ENCODE results near the gene CAST.

Gene CAST

DNA sequence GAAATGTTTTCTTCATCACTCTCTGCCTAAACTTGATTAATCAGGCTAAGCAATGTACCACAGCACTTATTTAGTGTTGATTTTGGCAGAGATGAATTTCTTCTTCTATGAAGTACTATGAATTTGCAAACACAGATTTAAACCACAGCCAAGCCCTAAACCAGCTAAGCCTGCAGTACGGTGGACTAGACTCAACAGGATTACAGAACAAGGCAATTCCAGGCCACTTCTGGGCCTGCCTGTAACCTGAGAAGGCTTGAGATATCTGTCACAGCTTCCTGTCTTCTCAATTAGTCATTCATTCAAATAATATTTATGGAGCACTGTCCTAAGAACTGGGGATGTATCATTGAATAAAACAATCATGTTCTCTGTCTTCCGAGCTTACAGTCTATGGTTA is 32.4 kb upstream of the CAST start:
- H3K4me3 ChIP-seq = no peak overlapping the region
- H3K9me3 ChIP-seq = no peaks in the 10 kb centered on the region
- H3K27me3 ChIP-seq = no peaks in the 10 kb centered on the region
- TF ChIP-seq, protein P1, sequence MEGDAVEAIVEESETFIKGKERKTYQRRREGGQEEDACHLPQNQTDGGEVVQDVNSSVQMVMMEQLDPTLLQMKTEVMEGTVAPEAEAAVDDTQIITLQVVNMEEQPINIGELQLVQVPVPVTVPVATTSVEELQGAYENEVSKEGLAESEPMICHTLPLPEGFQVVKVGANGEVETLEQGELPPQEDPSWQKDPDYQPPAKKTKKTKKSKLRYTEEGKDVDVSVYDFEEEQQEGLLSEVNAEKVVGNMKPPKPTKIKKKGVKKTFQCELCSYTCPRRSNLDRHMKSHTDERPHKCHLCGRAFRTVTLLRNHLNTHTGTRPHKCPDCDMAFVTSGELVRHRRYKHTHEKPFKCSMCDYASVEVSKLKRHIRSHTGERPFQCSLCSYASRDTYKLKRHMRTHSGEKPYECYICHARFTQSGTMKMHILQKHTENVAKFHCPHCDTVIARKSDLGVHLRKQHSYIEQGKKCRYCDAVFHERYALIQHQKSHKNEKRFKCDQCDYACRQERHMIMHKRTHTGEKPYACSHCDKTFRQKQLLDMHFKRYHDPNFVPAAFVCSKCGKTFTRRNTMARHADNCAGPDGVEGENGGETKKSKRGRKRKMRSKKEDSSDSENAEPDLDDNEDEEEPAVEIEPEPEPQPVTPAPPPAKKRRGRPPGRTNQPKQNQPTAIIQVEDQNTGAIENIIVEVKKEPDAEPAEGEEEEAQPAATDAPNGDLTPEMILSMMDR (IDR thresholded peaks at IDR 0.05) = no peak
- no peak overlapping the region for H3K27ac ChIP-seq
- intact Hi-C loops (cut with DNase I; ENCODE audit: low total_unique reads) = no loop called here
- H3K4me1 ChIP-seq = peaks cover 0 to 2% (median 0%) of the 10 kb centered on the region in 4 donors
- H3K36me3 ChIP-seq = no peaks in the 10 kb centered on the region
- peak in 1 of 2 donors; percentile 23 for DNase-seq

DNA sequence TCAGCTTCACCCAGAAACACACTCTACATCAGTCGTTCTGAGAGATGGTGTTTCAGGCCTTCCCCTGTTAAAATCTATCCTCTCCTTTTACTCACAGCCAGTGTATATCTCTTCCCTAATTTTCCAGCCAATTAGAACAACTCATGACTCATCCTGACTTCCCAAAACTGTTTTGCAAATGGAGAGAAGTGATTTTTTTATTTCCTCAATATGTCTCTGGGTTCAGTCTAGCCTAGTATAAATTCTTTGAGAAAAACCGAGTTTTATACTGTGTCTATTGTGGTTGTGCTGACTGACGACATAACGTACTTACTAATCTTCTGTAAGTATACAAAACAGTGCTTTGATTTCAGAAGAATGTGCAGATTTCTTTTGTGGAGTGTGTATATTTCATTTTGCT is 28.4 kb upstream of the CAST start:
- TF ChIP-seq, protein P1 (IDR thresholded peaks at IDR 0.05) = no peak
- peaks cover 0 to 2% (median 0%) of the 10 kb centered on the region in 4 donors for H3K4me1 ChIP-seq
- H3K27ac ChIP-seq = no peak overlapping the region
- intact Hi-C loops (cut with DNase I; ENCODE audit: low total_unique reads) = no loop called here
- H3K27me3 ChIP-seq = no peaks in the 10 kb centered on the region
- no peaks in the 10 kb centered on the region for H3K9me3 ChIP-seq
- no peak for DNase-seq
- H3K4me3 ChIP-seq = no peak overlapping the region
- H3K36me3 ChIP-seq = no peaks in the 10 kb centered on the region

GRCh38 chr5:96634881-96635280 is 27.3 kb upstream of the CAST start:
- no peak for DNase-seq

DNA sequence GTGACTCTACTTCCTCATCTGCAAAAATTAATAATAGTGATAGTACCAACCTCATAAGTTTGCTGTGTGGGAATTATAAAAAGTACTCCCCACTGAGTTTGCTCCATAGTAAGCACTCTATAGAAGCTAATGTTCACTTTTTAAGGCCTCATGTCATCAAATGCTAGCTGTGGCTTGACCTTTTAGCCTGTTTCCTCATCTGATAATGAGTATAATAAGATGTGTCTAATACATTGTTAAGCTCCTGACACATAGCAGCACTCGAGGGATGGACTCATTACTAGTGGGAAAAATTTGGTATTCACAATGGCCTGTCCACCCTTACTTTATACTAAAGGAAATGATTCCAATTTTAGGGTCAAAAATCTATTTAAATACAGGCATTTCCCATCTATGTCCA is 26.1 kb upstream of the CAST start:
- H3K4me1 ChIP-seq = no peaks in the 10 kb centered on the region
- DNase-seq = no peak
- no peaks in the 10 kb centered on the region for H3K36me3 ChIP-seq
- H3K9me3 ChIP-seq = no peaks in the 10 kb centered on the region
- no peak overlapping the region for H3K4me3 ChIP-seq
- TF ChIP-seq, protein P1 (IDR thresholded peaks at IDR 0.05) = no peak
- intact Hi-C loops (cut with DNase I; ENCODE audit: low total_unique reads) = no loop called here
- H3K27ac ChIP-seq = no peak overlapping the region
- no peaks in the 10 kb centered on the region for H3K27me3 ChIP-seq

More at GRCh38 chr5:96634881-96635280, 27.3 kb upstream of the CAST start:
- Histone ChIP-seq H3K27me3 (no peaks in the 10 kb centered on the region), H3K9me3 (no peaks in the 10 kb centered on the region), H3K36me3 (no peaks in the 10 kb centered on the region), H3K4me3 (no peak overlapping the region), H3K4me1 (peaks cover 0 to under 1% (median 0%) of the 10 kb centered on the region in 4 donors), H3K27ac (no peak overlapping the region)
- intact Hi-C loops (cut with DNase I; ENCODE audit: low total_unique reads) = no loop called here
- TF ChIP-seq, protein P1 (IDR thresholded peaks at IDR 0.05) = no peak

DNA sequence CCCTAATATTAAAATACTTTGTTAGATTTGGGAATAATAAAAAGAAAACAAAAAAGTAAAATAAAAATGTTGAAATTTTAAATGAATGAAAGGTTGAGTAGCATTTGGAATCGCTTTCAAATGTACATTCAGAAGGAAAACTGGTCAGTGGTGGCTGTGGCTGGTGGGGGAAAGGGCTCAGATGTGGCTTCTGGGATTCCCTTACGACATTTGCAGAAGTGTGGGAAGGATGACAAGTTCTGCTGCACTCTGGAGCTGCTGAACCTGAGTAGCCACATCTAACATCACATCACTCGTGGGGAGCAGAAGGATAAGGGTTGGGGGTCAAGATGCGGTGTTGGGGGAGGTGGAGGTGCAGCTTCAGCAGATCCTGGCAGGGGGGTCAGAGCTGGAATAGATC is 25.6 kb upstream of the CAST start:
- Histone ChIP-seq H3K27me3 (no peaks in the 10 kb centered on the region), H3K36me3 (no peaks in the 10 kb centered on the region), H3K9me3 (no peaks in the 10 kb centered on the region), H3K27ac (no peak overlapping the region), H3K4me1 (no peaks in the 10 kb centered on the region), H3K4me3 (no peak overlapping the region)
- TF ChIP-seq, protein P1 (IDR thresholded peaks at IDR 0.05) = no peak
- intact Hi-C loops (cut with DNase I; ENCODE audit: low total_unique reads) = no loop called here
- DNase-seq = no peak

DNA sequence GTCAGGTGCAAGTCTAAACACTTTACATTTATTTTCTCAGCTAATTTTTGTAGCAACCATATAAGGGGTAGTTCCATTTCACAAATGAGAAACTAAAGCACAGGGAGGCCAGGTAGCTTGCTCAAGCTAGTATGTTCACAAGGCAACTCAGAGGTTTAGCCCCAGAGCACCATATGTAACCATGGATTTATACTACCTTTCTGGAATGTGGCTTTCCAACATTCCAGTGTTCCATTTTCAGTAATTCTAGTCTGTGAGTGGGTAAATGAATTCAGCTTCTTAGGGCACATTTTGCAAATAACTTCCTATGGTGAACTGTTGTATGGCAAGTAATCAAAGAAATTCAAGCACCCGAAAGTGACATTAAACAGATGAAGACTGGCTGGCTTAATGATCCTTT is 25.0 kb upstream of the CAST start:
- no peaks in the 10 kb centered on the region for H3K36me3 ChIP-seq
- no peaks in the 10 kb centered on the region for H3K27me3 ChIP-seq
- no peaks in the 10 kb centered on the region for H3K4me1 ChIP-seq
- no peaks in the 10 kb centered on the region for H3K9me3 ChIP-seq
- TF ChIP-seq, protein P1 (IDR thresholded peaks at IDR 0.05) = no peak
- no peak overlapping the region for H3K4me3 ChIP-seq
- intact Hi-C loops (cut with DNase I; ENCODE audit: low total_unique reads) = no loop called here
- no peak for DNase-seq
- no peak overlapping the region for H3K27ac ChIP-seq

Measured in tibial artery (tissue), 4 donors.